GM19043 (cell line): ENCODE data around the gene HOXC9.
"Not testable (repeated sequence)": the region's sequence is repeated elsewhere in the genome, so short reads cannot be mapped to it uniquely, and the experiment has no call there.

Experiments used
- ATAC-seq: cut with Tn5 transposase; IDR thresholded peaks from one replicate; pipeline ENCODE4 v1.9.1; 2021; ENCODE audit warnings: low read depth; ENCODE audit not compliant: unreplicated experiment

HOXC9 gene

GRCh38 chr12:54036620-54037359 lies 36.8 kb downstream of the HOXC9 start:
- ATAC-seq, result no peak

- no peak for ATAC-seq
These were observed 37.7 kb downstream of the HOXC9 start for GRCh38 chr12:54037360-54038283.

GRCh38 chr12:54038284-54038870 lies 38.4 kb downstream of the HOXC9 start:
- no peak for ATAC-seq

GRCh38 chr12:54038871-54039414 lies 39.0 kb downstream of the HOXC9 start:
- ATAC-seq, result no peak

GRCh38 chr12:54039417-54040147 lies 39.6 kb downstream of the HOXC9 start:
- ATAC-seq, result no peak

GRCh38 chr12:54040148-54040494 lies 40.2 kb downstream of the HOXC9 start:
- no peak for ATAC-seq

GRCh38 chr12:54040648-54041047 lies 40.7 kb downstream of the HOXC9 start:
- ATAC-seq, result no peak

GRCh38 chr12:54041097-54041690 lies 41.2 kb downstream of the HOXC9 start:
- no peak for ATAC-seq

- not testable (repeated sequence) for ATAC-seq
These were observed 42.1 kb downstream of the HOXC9 start for GRCh38 chr12:54042033-54042432.

- no peak for ATAC-seq
These were observed 43.3 kb downstream of the HOXC9 start for GRCh38 chr12:54042970-54043853.

GRCh38 chr12:54044425-54045103 lies 44.6 kb downstream of the HOXC9 start:
- ATAC-seq, result no peak

- no peak for ATAC-seq
These were observed 45.4 kb downstream of the HOXC9 start for GRCh38 chr12:54045401-54045800.

- no peak for ATAC-seq
These were observed 46.0 kb downstream of the HOXC9 start for GRCh38 chr12:54045868-54046521.

GRCh38 chr12:54046809-54047159 lies 46.8 kb downstream of the HOXC9 start:
- no peak for ATAC-seq

GRCh38 chr12:54047160-54047963 lies 47.4 kb downstream of the HOXC9 start:
- ATAC-seq, result no peak

GRCh38 chr12:54047964-54048303 lies 48.0 kb downstream of the HOXC9 start:
- no peak for ATAC-seq

GRCh38 chr12:54048406-54049093 lies 48.6 kb downstream of the HOXC9 start:
- ATAC-seq, result no peak
